Type B pancreatic cell (in vitro differentiated cells): Measurements from ENCODE around the gene FRS2. TPM values are rescaled to one million over a fixed set of nuclear protein-coding genes. Genes with fewer than 3 reads are reported as not detected.
A peak's percentile ranks its signal among the peaks of the same experiment; 100 is the strongest.

Experiments used
- DNase-seq: peaks from one replicate; pipeline ENCODE4 v3.0.0; 2021; ENCODE audit warnings: mixed read lengths; ENCODE audit not compliant: unreplicated experiment; ENCODE audit errors: extremely low spot score
- H3K27ac Mint-ChIP-seq: 2 replicates; pipeline ENCODE4 v1.8.0; 2021; ENCODE audit warnings: mild to moderate bottlenecking, mixed read lengths
- H3K27me3 Mint-ChIP-seq: 2 replicates; pipeline ENCODE4 v1.8.0; 2021; ENCODE audit warnings: mixed read lengths
- H3K36me3 Mint-ChIP-seq: 2 replicates; pipeline ENCODE4 v1.8.0; 2021; ENCODE audit warnings: mixed read lengths
- H3K4me1 Mint-ChIP-seq: one replicate; pipeline ENCODE4 v1.8.0; 2021; ENCODE audit warnings: mixed read lengths; ENCODE audit not compliant: unreplicated experiment
- H3K4me3 Mint-ChIP-seq: 2 replicates; pipeline ENCODE4 v1.8.0; 2021; ENCODE audit warnings: mild to moderate bottlenecking, mixed read lengths
- H3K9me3 Mint-ChIP-seq: 2 replicates; pipeline ENCODE4 v1.8.0; 2021; ENCODE audit warnings: mixed read lengths
- CTCF ChIP-seq: fragments of 200-600 bp; sonication (generic); conservative IDR thresholded peaks from 2 replicates; pipeline ENCODE4 v1.5.0; 2021; ENCODE audit warnings: antibody characterized with exemption, mild to moderate bottlenecking
- total RNA-seq: library from RNA; stranded (reverse); gene quantifications from 2 replicates; pipeline ENCODE4 v1.2.1, GENCODE V29; 2021; ENCODE audit warnings: low replicate concordance

FRS2 gene
- total RNA-seq, 1 donor from 2014 or later: 39.5 TPM

DNA sequence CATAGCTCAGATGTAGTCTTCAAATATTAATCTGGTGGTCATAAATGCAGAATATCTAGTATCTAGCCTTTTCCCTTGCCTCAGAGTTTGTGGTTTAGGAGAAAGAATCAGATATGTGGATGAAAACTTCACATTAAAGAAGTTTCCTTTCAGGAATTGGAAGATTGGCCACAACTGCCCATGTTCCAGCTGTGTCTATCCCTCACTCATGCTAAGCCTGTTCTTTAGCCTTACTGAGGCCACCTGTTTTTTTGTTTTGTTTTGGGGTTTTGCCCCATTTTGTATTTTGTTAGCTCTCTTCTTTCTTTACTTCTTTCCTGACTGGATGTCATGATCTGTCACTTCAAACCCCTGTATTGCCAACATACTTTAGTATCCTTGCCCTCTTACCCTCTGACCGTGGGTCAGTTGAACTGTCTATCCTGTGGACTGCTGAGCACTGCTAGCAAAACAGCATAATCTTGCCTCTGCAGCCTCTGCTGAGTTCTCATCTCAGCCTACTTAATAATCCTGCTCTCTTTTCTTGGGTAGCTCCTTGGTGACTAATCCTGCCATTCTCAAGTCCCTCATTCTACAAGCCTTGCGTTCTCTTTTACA, 93.1 kb downstream of the FRS2 start:
- Mint-ChIP-seq H3K9me3 (no peaks in the 10 kb centered on the region), H3K4me1 (no peaks in the 10 kb centered on the region), H3K27me3 (no peaks in the 10 kb centered on the region), H3K27ac (no peak overlapping the region), H3K4me3 (no peak overlapping the region), H3K36me3 (peaks cover 8% of the 10 kb centered on the region)
- TF ChIP-seq CTCF: no peak
- DNase-seq: no peak

- no peak overlapping the region for H3K27ac Mint-ChIP-seq
- no peak for TF ChIP-seq CTCF
- H3K36me3 Mint-ChIP-seq: peaks cover 15% of the 10 kb centered on the region
- no peaks in the 10 kb centered on the region for H3K9me3 Mint-ChIP-seq
- H3K4me3 Mint-ChIP-seq: no peak overlapping the region
- no peaks in the 10 kb centered on the region for H3K27me3 Mint-ChIP-seq
- H3K4me1 Mint-ChIP-seq: peaks cover 9% of the 10 kb centered on the region
- DNase-seq: no peak
Measured at GRCh38 chr12:69566603-69567002, 96.4 kb downstream of the FRS2 start.

DNA sequence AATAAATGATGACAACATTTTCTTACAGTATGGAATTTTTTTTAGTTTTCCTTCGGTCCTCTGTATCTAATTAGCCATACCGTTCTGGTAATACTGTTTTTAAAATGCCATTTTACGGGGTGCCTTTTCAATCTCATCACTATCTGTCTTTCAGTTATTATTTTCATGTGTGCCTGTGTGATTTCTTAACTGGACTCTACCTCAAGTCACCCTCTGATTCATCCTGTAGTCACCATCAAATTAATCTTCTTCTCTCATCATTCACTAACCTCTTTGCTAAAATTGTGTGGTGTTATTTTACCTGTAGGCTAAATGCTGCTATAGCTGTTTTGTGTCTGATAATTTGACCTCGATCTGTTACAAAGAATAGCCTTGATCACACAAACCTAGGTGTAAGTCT, 99.0 kb downstream of the FRS2 start:
- Mint-ChIP-seq H3K36me3 (peaks cover 24% of the 10 kb centered on the region), H3K27me3 (no peaks in the 10 kb centered on the region), H3K4me3 (no peak overlapping the region), H3K4me1 (peaks cover 9% of the 10 kb centered on the region), H3K27ac (peak overlapping the region; percentile 7), H3K9me3 (no peaks in the 10 kb centered on the region)
- no peak for DNase-seq
- TF ChIP-seq CTCF: no peak

- no peak overlapping the region for H3K27ac Mint-ChIP-seq
Measured at GRCh38 chr12:69570000-69570516, 99.9 kb downstream of the FRS2 start.

DNA sequence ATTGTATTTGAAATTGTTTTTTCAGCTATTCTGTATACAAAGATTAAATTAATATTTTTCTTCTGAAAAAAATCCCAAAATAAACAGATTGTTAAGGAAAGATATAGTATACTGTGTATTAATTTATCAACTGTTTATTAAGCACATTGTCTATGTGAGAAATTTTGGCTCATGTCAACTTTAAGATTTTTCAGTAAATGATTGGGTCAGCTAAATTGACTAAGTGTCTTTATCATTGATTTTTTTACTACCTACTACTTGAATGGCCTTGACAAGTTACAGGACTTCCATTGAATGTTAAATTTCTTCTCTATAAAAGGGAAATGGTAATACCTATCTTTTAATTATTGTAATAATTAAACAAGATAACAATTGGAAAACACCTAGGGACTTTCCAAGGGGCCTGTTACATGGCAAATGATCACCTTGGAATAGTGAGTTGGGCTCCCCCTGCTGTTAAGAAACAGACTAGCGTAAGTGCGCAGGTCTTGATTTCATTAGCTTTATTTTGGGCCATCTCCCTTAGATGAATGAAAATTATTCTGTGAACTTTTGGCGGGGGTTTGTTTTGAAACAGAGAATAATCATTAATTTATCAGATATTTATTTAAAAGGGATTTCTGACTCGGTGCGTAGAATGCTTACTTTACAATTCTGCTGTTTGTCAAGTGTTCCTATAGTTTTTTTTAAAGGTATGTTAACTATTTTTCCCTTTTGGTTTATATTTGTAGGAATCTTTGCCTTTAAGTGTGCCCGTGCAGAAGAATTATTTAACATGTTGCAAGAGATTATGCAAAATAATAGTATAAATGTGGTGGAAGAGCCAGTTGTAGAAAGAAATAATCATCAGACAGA, 100.6 kb downstream of the FRS2 start:
- TF ChIP-seq CTCF: peak; percentile 95
- H3K4me3 Mint-ChIP-seq: no peak overlapping the region
- no peak for DNase-seq
- no peaks in the 10 kb centered on the region for H3K9me3 Mint-ChIP-seq
- H3K27me3 Mint-ChIP-seq: no peaks in the 10 kb centered on the region
- H3K36me3 Mint-ChIP-seq: peaks cover 29% of the 10 kb centered on the region
- H3K4me1 Mint-ChIP-seq: peaks cover 9% of the 10 kb centered on the region
- no peak overlapping the region for H3K27ac Mint-ChIP-seq

More at GRCh38 chr12:69570000-69570516, 99.9 kb downstream of the FRS2 start:
- Mint-ChIP-seq H3K9me3 (no peaks in the 10 kb centered on the region), H3K4me1 (peaks cover 9% of the 10 kb centered on the region), H3K4me3 (no peak overlapping the region), H3K36me3 (peaks cover 28% of the 10 kb centered on the region), H3K27me3 (no peaks in the 10 kb centered on the region)
- TF ChIP-seq CTCF: no peak
- no peak for DNase-seq
